Measurements from ENCODE around the gene CYP26A1. TPM values are rescaled to one million over a fixed set of nuclear protein-coding genes. Genes with fewer than 3 reads are reported as not detected.

Gene CYP26A1
- total RNA-seq, 1 donor from 2014 or later, result not detected

GRCh38 chr10:93106631-93107072 lies 33.0 kb downstream of the CYP26A1 start:
- no peak overlapping the region for H3K4me3 ChIP-seq (ENCODE audit: low read depth, low read length)
- H3K36me3 ChIP-seq (ENCODE audit: control insufficient read depth, insufficient read depth, low read length), result no peaks in the 10 kb centered on the region
- DNase-seq (ENCODE audit: low read depth), result no peak
- TF ChIP-seq, protein P1, sequence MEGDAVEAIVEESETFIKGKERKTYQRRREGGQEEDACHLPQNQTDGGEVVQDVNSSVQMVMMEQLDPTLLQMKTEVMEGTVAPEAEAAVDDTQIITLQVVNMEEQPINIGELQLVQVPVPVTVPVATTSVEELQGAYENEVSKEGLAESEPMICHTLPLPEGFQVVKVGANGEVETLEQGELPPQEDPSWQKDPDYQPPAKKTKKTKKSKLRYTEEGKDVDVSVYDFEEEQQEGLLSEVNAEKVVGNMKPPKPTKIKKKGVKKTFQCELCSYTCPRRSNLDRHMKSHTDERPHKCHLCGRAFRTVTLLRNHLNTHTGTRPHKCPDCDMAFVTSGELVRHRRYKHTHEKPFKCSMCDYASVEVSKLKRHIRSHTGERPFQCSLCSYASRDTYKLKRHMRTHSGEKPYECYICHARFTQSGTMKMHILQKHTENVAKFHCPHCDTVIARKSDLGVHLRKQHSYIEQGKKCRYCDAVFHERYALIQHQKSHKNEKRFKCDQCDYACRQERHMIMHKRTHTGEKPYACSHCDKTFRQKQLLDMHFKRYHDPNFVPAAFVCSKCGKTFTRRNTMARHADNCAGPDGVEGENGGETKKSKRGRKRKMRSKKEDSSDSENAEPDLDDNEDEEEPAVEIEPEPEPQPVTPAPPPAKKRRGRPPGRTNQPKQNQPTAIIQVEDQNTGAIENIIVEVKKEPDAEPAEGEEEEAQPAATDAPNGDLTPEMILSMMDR (IDR thresholded peaks at IDR 0.05; ENCODE audit: insufficient read depth, low read length, poor library complexity, severe bottlenecking), result no peak
- H3K27me3 ChIP-seq (ENCODE audit: control insufficient read depth, insufficient read depth, low read length), result no peaks in the 10 kb centered on the region

- H3K4me3 ChIP-seq (ENCODE audit: low read depth, low read length), result no peak overlapping the region
- no peak for DNase-seq (ENCODE audit: low read depth)
- TF ChIP-seq, protein P1 (IDR thresholded peaks at IDR 0.05; ENCODE audit: insufficient read depth, low read length, poor library complexity, severe bottlenecking), result no peak
Observed at GRCh38 chr10:93110472-93111146, 36.9 kb downstream of the CYP26A1 start.

DNA sequence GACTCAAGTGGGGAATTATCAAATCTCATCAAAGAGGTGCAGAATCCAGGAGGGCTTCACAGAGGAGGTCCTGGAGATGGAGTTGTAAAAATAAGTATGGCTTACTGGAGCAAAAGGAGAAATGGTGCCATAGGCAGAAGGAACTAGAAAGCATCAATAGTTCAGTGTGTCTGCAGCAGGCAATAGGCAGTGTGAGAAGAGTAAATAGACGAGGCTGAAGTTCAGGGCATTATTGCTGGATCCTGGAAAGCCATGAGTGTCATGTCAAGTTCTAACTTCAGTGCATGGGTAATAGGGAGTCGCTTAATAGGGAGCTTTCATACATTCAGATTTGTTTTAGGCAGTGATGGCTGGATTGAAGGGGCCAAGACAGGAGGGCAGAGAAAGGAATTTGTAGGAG lies 39.3 kb downstream of the CYP26A1 start:
- H3K27me3 ChIP-seq (ENCODE audit: control insufficient read depth, insufficient read depth, low read length), result peaks cover 6% of the 10 kb centered on the region
- no peak overlapping the region for H3K4me3 ChIP-seq (ENCODE audit: low read depth, low read length)
- TF ChIP-seq, protein P1 (IDR thresholded peaks at IDR 0.05; ENCODE audit: insufficient read depth, low read length, poor library complexity, severe bottlenecking), result no peak
- DNase-seq (ENCODE audit: low read depth), result no peak
- no peaks in the 10 kb centered on the region for H3K36me3 ChIP-seq (ENCODE audit: control insufficient read depth, insufficient read depth, low read length)

More at GRCh38 chr10:93110472-93111146, 36.9 kb downstream of the CYP26A1 start:
- peaks cover 4% of the 10 kb centered on the region for H3K27me3 ChIP-seq (ENCODE audit: control insufficient read depth, insufficient read depth, low read length)
- H3K36me3 ChIP-seq (ENCODE audit: control insufficient read depth, insufficient read depth, low read length), result no peaks in the 10 kb centered on the region

DNA sequence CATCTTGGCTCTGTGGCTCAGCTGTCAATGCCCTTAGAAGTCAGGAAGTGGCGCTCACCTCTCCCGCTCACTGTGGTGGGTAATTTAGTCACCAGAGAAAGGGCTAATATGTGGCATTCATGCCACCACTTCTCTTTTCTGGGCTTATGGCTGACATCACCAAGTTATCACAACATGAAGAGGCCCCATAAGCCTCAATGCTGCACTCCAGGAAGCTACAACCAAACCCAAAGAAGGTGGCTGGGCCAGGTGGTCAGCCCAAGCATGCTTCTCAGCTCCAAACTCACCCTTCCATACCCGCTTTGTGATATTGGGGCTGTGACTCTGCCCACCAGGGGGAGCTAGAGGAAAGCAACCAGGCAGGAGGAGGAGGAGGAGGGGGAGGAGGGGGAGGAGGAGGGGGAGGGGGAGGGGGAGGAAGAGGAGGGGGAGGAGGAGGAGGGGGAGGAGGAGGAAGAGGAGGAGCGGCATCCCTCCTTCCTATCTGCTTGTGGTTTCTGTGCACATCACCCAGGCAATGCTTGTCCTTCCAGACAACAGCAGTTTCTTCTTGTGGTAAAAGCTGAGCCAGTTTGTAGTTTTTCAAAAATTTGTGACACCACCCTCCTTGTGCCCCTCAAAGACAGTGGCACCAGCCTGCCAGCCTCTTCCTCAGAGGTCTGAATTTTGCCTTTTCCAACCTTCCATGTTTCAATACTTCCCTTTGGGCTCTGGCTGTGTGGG lies 42.1 kb downstream of the CYP26A1 start:
- peaks cover 6% of the 10 kb centered on the region for H3K27me3 ChIP-seq (ENCODE audit: control insufficient read depth, insufficient read depth, low read length)
- no peaks in the 10 kb centered on the region for H3K36me3 ChIP-seq (ENCODE audit: control insufficient read depth, insufficient read depth, low read length)
- no peak for DNase-seq (ENCODE audit: low read depth)
- no peak overlapping the region for H3K4me3 ChIP-seq (ENCODE audit: low read depth, low read length)
- TF ChIP-seq, protein P1 (IDR thresholded peaks at IDR 0.05; ENCODE audit: insufficient read depth, low read length, poor library complexity, severe bottlenecking), result peak; percentile 50

DNA sequence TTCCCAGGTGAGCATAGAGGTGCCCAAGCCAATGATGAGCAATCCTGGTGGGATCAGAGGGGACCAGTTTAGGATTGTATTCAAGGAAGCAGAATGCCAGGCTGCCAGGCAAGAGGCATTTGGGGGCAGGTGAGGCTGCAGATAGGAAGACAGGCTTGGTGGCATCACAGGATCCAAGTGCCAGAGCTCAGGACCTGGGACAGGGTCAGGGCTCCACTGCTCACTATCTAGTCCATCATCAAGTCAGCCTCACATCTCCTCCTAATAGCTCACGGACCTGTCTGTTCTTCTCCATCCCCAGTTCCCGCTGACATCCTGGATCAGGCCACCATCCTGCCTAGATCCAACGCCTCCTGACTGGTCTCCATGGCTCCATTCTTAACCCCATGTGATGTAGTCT lies 47.6 kb downstream of the CYP26A1 start:
- TF ChIP-seq, protein P1 (IDR thresholded peaks at IDR 0.05; ENCODE audit: insufficient read depth, low read length, poor library complexity, severe bottlenecking), result no peak
- H3K4me3 ChIP-seq (ENCODE audit: low read depth, low read length), result no peak overlapping the region
- DNase-seq (ENCODE audit: low read depth), result no peak
- H3K27me3 ChIP-seq (ENCODE audit: control insufficient read depth, insufficient read depth, low read length), result no peaks in the 10 kb centered on the region
- H3K36me3 ChIP-seq (ENCODE audit: control insufficient read depth, insufficient read depth, low read length), result no peaks in the 10 kb centered on the region

All from kidney epithelial cell (primary cell).